ENCODE results near the gene CSPG4. TPM values are rescaled to one million over a fixed set of nuclear protein-coding genes. Genes with fewer than 3 reads are reported as not detected.

Gene CSPG4
- total and polyA plus RNA-seq, 9 of the 15 experiments (the other 6 are each of a cell fraction or from before 2014, with no cell fraction given): under 0.01 to 0.07 (median 0.04) TPM; not detected in 5

- TF ChIP-seq CEBPZ (IDR thresholded peaks at IDR 0.05; ENCODE audit: borderline replicate concordance, low read depth, low read length): no peak
- TF ChIP-seq ZFP30 (CRISPR knock-in tag; IDR thresholded peaks at IDR 0.05; ENCODE audit: borderline replicate concordance): no peak
- no peak for TF ChIP-seq ZNF561 (CRISPR knock-in tag; conservative IDR thresholded peaks at IDR 0.05)
- peak; percentile 46 for TF ChIP-seq HMGN3 (IDR thresholded peaks at IDR 0.05; ENCODE audit: borderline replicate concordance, extremely low read depth, insufficient read length, low read depth, low read length)
- no peak for TF ChIP-seq BRF2 (IDR thresholded peaks at IDR 0.05; ENCODE audit: borderline replicate concordance, insufficient read depth, insufficient read length)
- TF ChIP-seq GTF3C2 (IDR thresholded peaks at IDR 0.05; ENCODE audit: borderline replicate concordance, extremely low read depth, insufficient read length): no peak
- peak; percentile 88 for TF ChIP-seq ZNF740 (CRISPR knock-in tag; IDR thresholded peaks at IDR 0.05)
- TF ChIP-seq ZNF740 (tag; IDR thresholded peaks at IDR 0.05): peak in 1 of 2 experiments; percentile 89; a peak in 2 of 4 replicates
- no peak for TF ChIP-seq RAD21 (CRISPR knock-in tag; conservative IDR thresholded peaks at IDR 0.05 in 1 of 2, IDR thresholded peaks at IDR 0.05 in 1 of 2)
- TF ChIP-seq RBM22 (IDR thresholded peaks at IDR 0.05; ENCODE audit: low read depth, low read length, poor library complexity, severe bottlenecking): no peak
- no peak for TF ChIP-seq PHB (CRISPR knock-in tag; IDR thresholded peaks at IDR 0.05)
- no peak for TF ChIP-seq SFPQ (IDR thresholded peaks at IDR 0.05; ENCODE audit: low read depth, low read length)
- TF ChIP-seq ARNT (IDR thresholded peaks at IDR 0.05): no peak; a peak in 1 of 4 replicates
- TF ChIP-seq ZNF282 (CRISPR knock-in tag; IDR thresholded peaks at IDR 0.05): no peak
- TF ChIP-seq BCOR (IDR thresholded peaks at IDR 0.05): no peak
These were observed 45.6 kb upstream of the CSPG4 start (continued) for GRCh38 chr15:75758071-75758872.
